WTC11 (cell line): ENCODE results near the gene UBAP2. TPM values are rescaled to one million over a fixed set of nuclear protein-coding genes. Genes with fewer than 3 reads are reported as not detected.

Experiments
- ATAC-seq: fragments of 200-7000 bp; cut with Tn5 transposase; 2 replicates; pipeline ENCODE4 v1.10.0; 2021; ENCODE audit warnings: mild to moderate bottlenecking, moderate library complexity
- CTCF ChIA-PET: fragments of 300-600 bp; sonication (Branson Sonifier 250); formaldehyde crosslinking; loops from one replicate; lab custom pipeline; 2021; ENCODE audit warnings: antibody characterized with exemption; lab: Charles Lee
- POLR2A ChIA-PET: fragments of 350-600 bp; sonication (Branson Sonifier 250); formaldehyde crosslinking; loops from one replicate; lab custom pipeline; 2021; ENCODE audit warnings: antibody characterized with exemption; lab: Charles Lee
- DNase-seq: peaks from one replicate; pipeline ENCODE4 v3.0.0; 2021; ENCODE audit warnings: low spot score
- H3K27ac Mint-ChIP-seq: 2 replicates; pipeline ENCODE4 v1.8.0; 2021; ENCODE audit warnings: mixed read lengths
- H3K27me3 Mint-ChIP-seq: 2 replicates; pipeline ENCODE4 v1.8.0; 2021; ENCODE audit warnings: low read depth, mild to moderate bottlenecking, moderate library complexity, mixed read lengths
- H3K36me3 Mint-ChIP-seq: 2 replicates; pipeline ENCODE4 v1.8.0; 2021; ENCODE audit warnings: mixed read lengths
- H3K4me1 Mint-ChIP-seq: 2 replicates; pipeline ENCODE4 v1.8.0; 2022; ENCODE audit warnings: mixed read lengths
- H3K4me3 Mint-ChIP-seq: 2 replicates; pipeline ENCODE4 v1.8.0; 2021; ENCODE audit warnings: mild to moderate bottlenecking, moderate library complexity, mixed read lengths
- H3K9me3 Mint-ChIP-seq: 2 replicates; pipeline ENCODE4 v1.8.0; 2021; ENCODE audit warnings: mixed read lengths
- CREB1 ChIP-seq: sonication (generic); formaldehyde crosslinking; IDR thresholded peaks from 2 replicates; pipeline ENCODE4 v1.8.0; 2023; ENCODE audit warnings: mild to moderate bottlenecking, missing genetic modification reagents
- CREM ChIP-seq: sonication (generic); formaldehyde crosslinking; IDR thresholded peaks from 2 replicates; pipeline ENCODE4 v1.8.1; 2022; ENCODE audit warnings: mild to moderate bottlenecking, missing genetic modification reagents, moderate library complexity
- ESRRA ChIP-seq: sonication (generic); formaldehyde crosslinking; IDR thresholded peaks from 2 replicates; pipeline ENCODE4 v1.8.1; 2022; ENCODE audit warnings: mild to moderate bottlenecking, missing genetic modification reagents, borderline replicate concordance
- GTF2I ChIP-seq: fragments of 250-450 bp; sonication (Bioruptor Pico); conservative IDR thresholded peaks from 2 replicates; pipeline ENCODE4 v1.4.0; 2021; ENCODE audit warnings: mild to moderate bottlenecking
- KAT7 ChIP-seq: sonication (generic); formaldehyde crosslinking; IDR thresholded peaks from 2 replicates; pipeline ENCODE4 v1.8.1; 2023; ENCODE audit warnings: missing genetic modification reagents, mild to moderate bottlenecking, borderline replicate concordance
- MXD4 ChIP-seq: fragments of 250-450 bp; sonication (Bioruptor Pico); IDR thresholded peaks from 2 replicates; pipeline ENCODE4 v1.8.0; 2021; ENCODE audit warnings: mild to moderate bottlenecking, moderate library complexity, borderline replicate concordance
- NFATC4 ChIP-seq: fragments of 250-450 bp; sonication (Bioruptor Pico); IDR thresholded peaks from 2 replicates; pipeline ENCODE4 v1.9.0; 2021; ENCODE audit warnings: mild to moderate bottlenecking
- NFYB ChIP-seq: sonication (generic); formaldehyde crosslinking; conservative IDR thresholded peaks from 2 replicates; pipeline ENCODE4 v1.8.0; 2022; ENCODE audit warnings: low read depth, missing genetic modification reagents
- OVOL2 ChIP-seq: fragments of 250-450 bp; sonication (Bioruptor Pico); IDR thresholded peaks from 2 replicates; pipeline ENCODE4 v1.9.0; 2021; ENCODE audit warnings: mild to moderate bottlenecking, borderline replicate concordance
- RELA ChIP-seq: sonication (generic); formaldehyde crosslinking; IDR thresholded peaks from 2 replicates; pipeline ENCODE4 v1.8.1; 2022; ENCODE audit warnings: missing genetic modification reagents, mild to moderate bottlenecking, borderline replicate concordance
- TP53 ChIP-seq: sonication (generic); formaldehyde crosslinking; IDR thresholded peaks from 2 replicates; pipeline ENCODE4 v1.8.1; 2023; ENCODE audit warnings: mild to moderate bottlenecking, missing genetic modification reagents
- ZNF263 ChIP-seq: sonication (generic); formaldehyde crosslinking; IDR thresholded peaks from 2 replicates; pipeline ENCODE4 v1.8.1; 2022; ENCODE audit warnings: low read depth, mild to moderate bottlenecking, moderate library complexity, missing genetic modification reagents
- total RNA-seq: library from RNA; stranded (reverse); gene quantifications from 3 replicates; pipeline ENCODE4 v1.2.3, GENCODE V29; 2021
- TF ChIP-seq, protein P1 (sequence below): fragments of 250-450 bp; sonication (Bioruptor Pico); conservative IDR thresholded peaks from 2 replicates; pipeline ENCODE4 v1.9.0; 2021; ENCODE audit warnings: mild to moderate bottlenecking
- TF ChIP-seq, protein P2 (sequence below): sonication (generic); formaldehyde crosslinking; IDR thresholded peaks from 2 replicates; pipeline ENCODE4 v1.8.0; 2022; ENCODE audit warnings: mild to moderate bottlenecking, missing genetic modification reagents
- TF ChIP-seq, protein P3 (sequence below): fragments of 200-600 bp; IDR thresholded peaks from 2 replicates; pipeline ENCODE4 v1.8.0; 2022; ENCODE audit warnings: antibody characterized with exemption
- TF ChIP-seq, protein P4 (sequence below): sonication (generic); formaldehyde crosslinking; conservative IDR thresholded peaks from 2 replicates; pipeline ENCODE4 v1.8.1; 2022; ENCODE audit warnings: mild to moderate bottlenecking, missing genetic modification reagents
- TF ChIP-seq, protein P5 (sequence below): sonication (generic); formaldehyde crosslinking; IDR thresholded peaks from 2 replicates; pipeline ENCODE4 v1.8.0; 2022; ENCODE audit warnings: mild to moderate bottlenecking, missing genetic modification reagents
- TF ChIP-seq, protein P6 (sequence below): sonication (generic); formaldehyde crosslinking; IDR thresholded peaks from 2 replicates; pipeline ENCODE4 v1.8.1; 2022; ENCODE audit warnings: low read depth, missing genetic modification reagents, borderline replicate concordance
- TF ChIP-seq, protein P7 (sequence below): fragments of 250-450 bp; sonication (Bioruptor Pico); IDR thresholded peaks from 2 replicates; pipeline ENCODE4 v1.9.0; 2021; ENCODE audit warnings: moderate library complexity, mild to moderate bottlenecking, inconsistent platforms, borderline replicate concordance

UBAP2 gene
- total RNA-seq, 1 experiment from 2014 or later: 63.9 TPM

DNA sequence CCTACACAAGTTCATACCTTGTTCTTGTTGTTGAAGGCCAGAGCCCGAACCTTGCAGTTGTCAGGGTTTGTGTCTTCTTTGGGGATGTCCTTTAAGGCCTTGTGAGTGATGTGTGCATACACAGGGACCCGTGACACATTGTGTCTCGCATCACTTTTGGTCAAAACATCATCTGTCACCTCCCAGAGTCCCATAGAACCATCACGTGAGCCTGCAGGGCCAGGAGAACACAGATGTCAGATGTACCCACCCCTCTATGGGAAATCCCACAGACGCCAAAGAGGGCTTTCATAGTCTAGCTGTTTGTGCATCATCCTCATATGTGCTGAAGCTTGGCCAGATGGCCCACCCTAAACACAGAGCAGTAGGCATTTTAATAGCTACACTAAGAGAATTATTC is 49.6 kb upstream of the UBAP2 start:
- Mint-ChIP-seq H3K36me3 (peaks cover 38% of the 10 kb centered on the region), H3K4me1 (no peaks in the 10 kb centered on the region), H3K27me3 (no peaks in the 10 kb centered on the region), H3K27ac (no peak overlapping the region), H3K9me3 (no peaks in the 10 kb centered on the region), H3K4me3 (no peak overlapping the region)
- ATAC-seq (no peak), DNase-seq (no peak)
- CTCF ChIA-PET: no interaction called here
- TF ChIP-seq, protein P1, sequence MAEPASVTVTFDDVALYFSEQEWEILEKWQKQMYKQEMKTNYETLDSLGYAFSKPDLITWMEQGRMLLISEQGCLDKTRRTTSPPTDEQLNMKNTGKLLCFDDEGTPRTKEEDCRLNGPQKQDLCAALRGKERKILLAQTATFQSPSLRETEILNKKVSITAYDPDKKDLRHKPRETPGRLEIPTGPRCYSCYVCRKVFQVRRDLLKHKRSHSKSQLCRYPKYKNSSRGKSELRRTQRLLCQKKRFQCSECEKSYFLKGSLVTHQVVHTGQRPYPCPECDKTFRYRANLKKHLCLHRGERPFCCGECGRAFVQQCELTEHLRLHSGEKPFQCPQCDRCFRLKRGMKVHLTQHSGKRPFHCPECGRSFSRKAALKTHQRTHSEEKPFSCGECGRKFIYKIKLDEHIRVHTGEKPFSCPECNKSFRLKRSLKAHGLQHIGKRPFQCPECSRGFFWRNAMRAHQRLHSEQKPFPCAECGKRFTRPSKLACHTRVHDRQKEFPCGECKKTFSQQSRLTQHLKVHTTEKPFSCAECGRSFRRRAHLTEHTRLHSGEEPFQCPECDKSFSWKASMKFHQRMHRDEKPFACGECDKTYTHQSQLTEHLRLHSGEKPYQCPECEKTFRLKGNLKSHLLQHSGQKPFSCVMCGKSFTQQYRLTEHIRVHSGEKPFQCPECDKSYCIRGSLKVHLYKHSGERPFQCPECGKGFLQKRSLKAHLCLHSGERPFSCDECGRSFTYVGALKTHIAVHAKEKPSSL: no peak
- POLR2A ChIA-PET: no interaction called here

DNA sequence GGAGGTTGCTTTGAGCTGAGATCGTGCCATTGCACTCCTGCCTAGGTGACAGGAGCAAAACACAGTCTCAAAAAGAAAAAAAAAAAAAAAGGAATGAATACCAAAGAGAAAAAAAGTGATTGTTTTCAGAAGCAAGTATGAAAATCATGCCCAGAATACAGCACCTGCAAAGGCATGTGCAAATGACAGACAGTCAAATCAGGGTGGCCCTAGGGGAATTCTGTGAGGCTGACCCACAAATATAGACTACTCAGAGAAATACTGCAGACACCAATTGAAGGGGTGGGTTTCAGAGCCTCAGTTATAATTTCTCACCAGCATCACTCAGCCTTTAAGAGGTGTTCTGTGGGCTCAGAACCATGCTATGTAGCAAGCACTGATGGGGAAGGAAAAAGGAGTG is 49.2 kb upstream of the UBAP2 start:
- POLR2A ChIA-PET: no interaction called here
- DNase-seq (no peak), ATAC-seq (no peak)
- CTCF ChIA-PET: no interaction called here
- Mint-ChIP-seq H3K9me3 (no peaks in the 10 kb centered on the region), H3K27ac (no peak overlapping the region), H3K4me1 (no peaks in the 10 kb centered on the region), H3K4me3 (no peak overlapping the region), H3K27me3 (no peaks in the 10 kb centered on the region), H3K36me3 (peaks cover 40% of the 10 kb centered on the region)
- no peak for TF ChIP-seq OVOL2 (CRISPR knock-in tag)

DNA sequence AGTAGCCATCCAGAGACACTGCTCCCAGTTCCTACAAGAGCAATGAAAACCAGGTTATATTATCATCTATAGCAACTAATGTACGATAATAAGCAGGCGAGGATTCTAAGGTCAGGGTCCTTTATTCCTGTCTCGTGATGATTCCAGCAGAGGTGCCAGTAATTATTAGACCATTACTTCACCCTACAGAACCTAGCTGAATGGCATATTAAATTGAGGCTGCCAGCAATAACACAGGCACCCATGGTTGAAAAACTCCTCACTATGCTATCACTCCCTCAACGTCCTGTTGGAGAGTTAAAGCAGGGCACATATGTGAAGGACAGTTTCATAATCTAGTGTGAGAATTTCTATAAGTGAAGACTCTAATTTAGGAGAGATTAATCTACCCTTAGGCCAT is 48.1 kb upstream of the UBAP2 start:
- no peak for ATAC-seq
- POLR2A ChIA-PET: no interaction called here
- H3K36me3 Mint-ChIP-seq: peaks cover 41% of the 10 kb centered on the region
- CTCF ChIA-PET: no interaction called here
- DNase-seq: no peak
- H3K9me3 Mint-ChIP-seq: no peaks in the 10 kb centered on the region
- no peak for TF ChIP-seq MXD4 (CRISPR knock-in tag)
- TF ChIP-seq, protein P1: no peak
- no peak for TF ChIP-seq NFATC4
- TF ChIP-seq TP53 (CRISPR knock-in tag): no peak
- TF ChIP-seq, protein P2, sequence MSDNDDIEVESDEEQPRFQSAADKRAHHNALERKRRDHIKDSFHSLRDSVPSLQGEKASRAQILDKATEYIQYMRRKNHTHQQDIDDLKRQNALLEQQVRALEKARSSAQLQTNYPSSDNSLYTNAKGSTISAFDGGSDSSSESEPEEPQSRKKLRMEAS (CRISPR knock-in tag): no peak
- TF ChIP-seq CREM (CRISPR knock-in tag): no peak
- TF ChIP-seq KAT7: no peak
- no peak for TF ChIP-seq CREB1 (CRISPR knock-in tag)
- TF ChIP-seq, protein P3, sequence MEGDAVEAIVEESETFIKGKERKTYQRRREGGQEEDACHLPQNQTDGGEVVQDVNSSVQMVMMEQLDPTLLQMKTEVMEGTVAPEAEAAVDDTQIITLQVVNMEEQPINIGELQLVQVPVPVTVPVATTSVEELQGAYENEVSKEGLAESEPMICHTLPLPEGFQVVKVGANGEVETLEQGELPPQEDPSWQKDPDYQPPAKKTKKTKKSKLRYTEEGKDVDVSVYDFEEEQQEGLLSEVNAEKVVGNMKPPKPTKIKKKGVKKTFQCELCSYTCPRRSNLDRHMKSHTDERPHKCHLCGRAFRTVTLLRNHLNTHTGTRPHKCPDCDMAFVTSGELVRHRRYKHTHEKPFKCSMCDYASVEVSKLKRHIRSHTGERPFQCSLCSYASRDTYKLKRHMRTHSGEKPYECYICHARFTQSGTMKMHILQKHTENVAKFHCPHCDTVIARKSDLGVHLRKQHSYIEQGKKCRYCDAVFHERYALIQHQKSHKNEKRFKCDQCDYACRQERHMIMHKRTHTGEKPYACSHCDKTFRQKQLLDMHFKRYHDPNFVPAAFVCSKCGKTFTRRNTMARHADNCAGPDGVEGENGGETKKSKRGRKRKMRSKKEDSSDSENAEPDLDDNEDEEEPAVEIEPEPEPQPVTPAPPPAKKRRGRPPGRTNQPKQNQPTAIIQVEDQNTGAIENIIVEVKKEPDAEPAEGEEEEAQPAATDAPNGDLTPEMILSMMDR: no peak
- TF ChIP-seq OVOL2 (CRISPR knock-in tag): no peak
- no peak for TF ChIP-seq RELA
- TF ChIP-seq GTF2I (CRISPR knock-in tag): no peak
- TF ChIP-seq, protein P4, sequence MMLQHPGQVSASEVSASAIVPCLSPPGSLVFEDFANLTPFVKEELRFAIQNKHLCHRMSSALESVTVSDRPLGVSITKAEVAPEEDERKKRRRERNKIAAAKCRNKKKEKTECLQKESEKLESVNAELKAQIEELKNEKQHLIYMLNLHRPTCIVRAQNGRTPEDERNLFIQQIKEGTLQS (CRISPR knock-in tag): no peak
- TF ChIP-seq ZNF263 (CRISPR knock-in tag): no peak
- no peak for TF ChIP-seq ESRRA
- TF ChIP-seq, protein P5, sequence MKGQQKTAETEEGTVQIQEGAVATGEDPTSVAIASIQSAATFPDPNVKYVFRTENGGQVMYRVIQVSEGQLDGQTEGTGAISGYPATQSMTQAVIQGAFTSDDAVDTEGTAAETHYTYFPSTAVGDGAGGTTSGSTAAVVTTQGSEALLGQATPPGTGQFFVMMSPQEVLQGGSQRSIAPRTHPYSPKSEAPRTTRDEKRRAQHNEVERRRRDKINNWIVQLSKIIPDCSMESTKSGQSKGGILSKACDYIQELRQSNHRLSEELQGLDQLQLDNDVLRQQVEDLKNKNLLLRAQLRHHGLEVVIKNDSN (CRISPR knock-in tag): no peak
- TF ChIP-seq NFYB: no peak
- TF ChIP-seq, protein P6, sequence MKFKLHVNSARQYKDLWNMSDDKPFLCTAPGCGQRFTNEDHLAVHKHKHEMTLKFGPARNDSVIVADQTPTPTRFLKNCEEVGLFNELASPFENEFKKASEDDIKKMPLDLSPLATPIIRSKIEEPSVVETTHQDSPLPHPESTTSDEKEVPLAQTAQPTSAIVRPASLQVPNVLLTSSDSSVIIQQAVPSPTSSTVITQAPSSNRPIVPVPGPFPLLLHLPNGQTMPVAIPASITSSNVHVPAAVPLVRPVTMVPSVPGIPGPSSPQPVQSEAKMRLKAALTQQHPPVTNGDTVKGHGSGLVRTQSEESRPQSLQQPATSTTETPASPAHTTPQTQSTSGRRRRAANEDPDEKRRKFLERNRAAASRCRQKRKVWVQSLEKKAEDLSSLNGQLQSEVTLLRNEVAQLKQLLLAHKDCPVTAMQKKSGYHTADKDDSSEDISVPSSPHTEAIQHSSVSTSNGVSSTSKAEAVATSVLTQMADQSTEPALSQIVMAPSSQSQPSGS (CRISPR knock-in tag): no peak
- TF ChIP-seq, protein P7, sequence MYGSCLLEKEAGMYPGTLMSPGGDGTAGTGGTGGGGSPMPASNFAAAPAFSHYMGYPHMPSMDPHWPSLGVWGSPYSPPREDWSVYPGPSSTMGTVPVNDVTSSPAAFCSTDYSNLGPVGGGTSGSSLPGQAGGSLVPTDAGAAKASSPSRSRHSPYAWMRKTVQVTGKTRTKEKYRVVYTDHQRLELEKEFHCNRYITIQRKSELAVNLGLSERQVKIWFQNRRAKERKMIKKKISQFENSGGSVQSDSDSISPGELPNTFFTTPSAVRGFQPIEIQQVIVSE: no peak
- TF ChIP-seq, all 79 proteins: peak for 0
- no peak overlapping the region for H3K27ac Mint-ChIP-seq
- no peaks in the 10 kb centered on the region for H3K4me1 Mint-ChIP-seq
- no peak overlapping the region for H3K4me3 Mint-ChIP-seq
- H3K27me3 Mint-ChIP-seq: no peaks in the 10 kb centered on the region
